ENCODE results near the gene APOBEC3G. TPM values are rescaled to one million over a fixed set of nuclear protein-coding genes. Genes with fewer than 3 reads are reported as not detected.
A peak's percentile ranks its signal among the peaks of the same experiment; 100 is the strongest.
"Not testable (repeated sequence)": the region's sequence is repeated elsewhere in the genome, so short reads cannot be mapped to it uniquely, and the experiment has no call there.

The APOBEC3G gene
- 8.0 and 11.3 TPM in 2 replicates for total RNA-seq (2014; rRNA removed; shearing (Covaris generic))
- 14.1 and 14.6 TPM in 2 replicates for polyA plus RNA-seq (2015; cell fraction: cytosol; rRNA removed)
- 13.4 and 14.0 TPM in 2 replicates for polyA plus RNA-seq (2015; cell fraction: nucleus; rRNA removed)

- DNase-seq (ENCODE audit: low read depth), result peak; percentile 57
Measured at GRCh38 chr22:39077026-39077840, at the start of gene APOBEC3G. TSS of gene APOBEC3G (plus strand) at chr22:39077275. CDS start at chr22:39077362, 87 bp downstream.

- DNase-seq (ENCODE audit: low read depth), result no peak
Measured at GRCh38 chr22:39027717-39028116, 49.4 kb upstream of the APOBEC3G start.

- no peak for DNase-seq (ENCODE audit: low read depth)
Measured at GRCh38 chr22:39028281-39028680, 48.8 kb upstream of the APOBEC3G start.

GRCh38 chr22:39029227-39029626, 47.8 kb upstream of the APOBEC3G start:
- no peak for DNase-seq (ENCODE audit: low read depth)

GRCh38 chr22:39030705-39031104, 46.4 kb upstream of the APOBEC3G start:
- DNase-seq (ENCODE audit: low read depth), result no peak

GRCh38 chr22:39031434-39032295, 45.4 kb upstream of the APOBEC3G start:
- DNase-seq (ENCODE audit: low read depth), result not testable (repeated sequence)

- DNase-seq (ENCODE audit: low read depth), result not testable (repeated sequence)
Measured at GRCh38 chr22:39037071-39037470, 40.0 kb upstream of the APOBEC3G start.

- no peak for DNase-seq (ENCODE audit: low read depth)
Measured at GRCh38 chr22:39039306-39040126, 37.6 kb upstream of the APOBEC3G start.

GRCh38 chr22:39040155-39040537, 36.9 kb upstream of the APOBEC3G start:
- not testable (repeated sequence) for DNase-seq (ENCODE audit: low read depth)

- peak; percentile 62 for DNase-seq (ENCODE audit: low read depth)
Measured at GRCh38 chr22:39040538-39041296, 36.4 kb upstream of the APOBEC3G start, which contains the start of gene APOBEC3F. TSS of gene APOBEC3F (plus strand) at chr22:39040864. CDS start at chr22:39040961, 97 bp downstream.

GRCh38 chr22:39041908-39042307, 35.2 kb upstream of the APOBEC3G start:
- DNase-seq (ENCODE audit: low read depth), result no peak

- not testable (repeated sequence) for DNase-seq (ENCODE audit: low read depth)
Measured at GRCh38 chr22:39043063-39043462, 34.0 kb upstream of the APOBEC3G start.

- DNase-seq (ENCODE audit: low read depth), result not testable (repeated sequence)
Measured at GRCh38 chr22:39045136-39045535, 31.9 kb upstream of the APOBEC3G start.

- DNase-seq (ENCODE audit: low read depth), result not testable (repeated sequence)
Measured at GRCh38 chr22:39049486-39049885, 27.6 kb upstream of the APOBEC3G start.

GRCh38 chr22:39051844-39052495, 25.1 kb upstream of the APOBEC3G start:
- not testable (repeated sequence) for DNase-seq (ENCODE audit: low read depth)

- DNase-seq (ENCODE audit: low read depth), result no peak
Measured at GRCh38 chr22:39055658-39056057, 21.4 kb upstream of the APOBEC3G start.

GRCh38 chr22:39061290-39061689, 15.8 kb upstream of the APOBEC3G start:
- DNase-seq (ENCODE audit: low read depth), result not testable (repeated sequence)

GRCh38 chr22:39061951-39062350, 15.1 kb upstream of the APOBEC3G start:
- not testable (repeated sequence) for DNase-seq (ENCODE audit: low read depth)

GRCh38 chr22:39063904-39064303, 13.2 kb upstream of the APOBEC3G start:
- not testable (repeated sequence) for DNase-seq (ENCODE audit: low read depth)

Data from HT1080 (cell line).